ENCODE measurements around the gene DLEC1. TPM values are rescaled to one million over a fixed set of nuclear protein-coding genes. Genes with fewer than 3 reads are reported as not detected.

Gene DLEC1
- total and polyA plus RNA-seq, 2 donors (not counting 1 experiment from before 2014, with no cell fraction given) = 0.52 to 2.1 TPM

DNA sequence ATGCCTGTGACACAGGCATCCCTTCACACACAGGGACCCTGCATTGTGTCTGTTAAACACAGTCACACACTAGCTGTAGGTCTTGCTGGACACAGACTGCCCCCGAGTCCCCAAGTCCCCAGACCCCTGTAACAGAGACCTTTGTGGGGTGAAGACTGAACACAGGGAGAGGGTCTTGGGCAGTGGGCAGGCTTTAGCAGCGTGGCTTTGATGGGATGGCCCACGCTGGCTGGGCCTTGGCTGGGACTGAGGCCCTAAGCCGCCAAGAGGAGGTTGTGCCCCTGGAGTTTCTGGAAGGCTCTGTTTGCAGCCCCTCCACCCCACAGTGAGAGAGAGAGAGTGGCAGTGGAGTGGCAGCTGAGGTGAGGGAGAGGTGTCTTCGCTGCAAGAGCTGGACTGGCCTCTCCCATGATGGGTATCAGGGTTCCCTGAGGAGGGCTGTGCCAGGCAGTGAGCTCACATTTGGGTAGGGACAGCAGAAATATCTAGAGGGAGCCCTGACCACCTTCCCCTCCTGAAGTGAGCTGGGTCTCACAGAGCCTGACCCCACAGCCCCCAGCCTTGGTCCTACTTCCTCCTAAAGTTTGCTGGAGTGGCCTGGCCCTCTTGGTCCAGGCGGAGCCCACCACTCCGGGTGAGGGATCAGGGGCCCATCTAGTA, 49.1 kb upstream of the DLEC1 start:
- intact Hi-C loops (cut with micrococcal nuclease) = no loop called here
- H3K4me2 ChIP-seq (replicated peaks; ENCODE audit: low read depth, low read length, poor library complexity, severe bottlenecking) = no peak overlapping the region
- Mint-ChIP-seq H3K9me3 (ENCODE audit: insufficient read depth) (no peaks in the 10 kb centered on the region), H3K27ac (no peak overlapping the region), H3K4me1 (peaks cover 17% of the 10 kb centered on the region), H3K27me3 (peaks cover 1% of the 10 kb centered on the region), H3K4me3 (no peak overlapping the region)
- 97% methylated on average over 4 of the region's 7 CpGs for WGBS (ENCODE audit: insufficient coverage)
- no peak overlapping the region for H3K9ac ChIP-seq (ENCODE audit: low read length)
- ChIA-PET POLR2A (no interaction called here), CTCF (no interaction called here)
- no peak for ATAC-seq (ENCODE audit: low read depth)
- H4K20me1 ChIP-seq (ENCODE audit: control insufficient read depth, insufficient read depth, low read length, poor library complexity, severe bottlenecking) = no peaks in the 10 kb centered on the region
- H3K79me2 ChIP-seq (ENCODE audit: control insufficient read depth, insufficient read depth, low read length) = no peaks in the 10 kb centered on the region
- TF ChIP-seq, protein P1, sequence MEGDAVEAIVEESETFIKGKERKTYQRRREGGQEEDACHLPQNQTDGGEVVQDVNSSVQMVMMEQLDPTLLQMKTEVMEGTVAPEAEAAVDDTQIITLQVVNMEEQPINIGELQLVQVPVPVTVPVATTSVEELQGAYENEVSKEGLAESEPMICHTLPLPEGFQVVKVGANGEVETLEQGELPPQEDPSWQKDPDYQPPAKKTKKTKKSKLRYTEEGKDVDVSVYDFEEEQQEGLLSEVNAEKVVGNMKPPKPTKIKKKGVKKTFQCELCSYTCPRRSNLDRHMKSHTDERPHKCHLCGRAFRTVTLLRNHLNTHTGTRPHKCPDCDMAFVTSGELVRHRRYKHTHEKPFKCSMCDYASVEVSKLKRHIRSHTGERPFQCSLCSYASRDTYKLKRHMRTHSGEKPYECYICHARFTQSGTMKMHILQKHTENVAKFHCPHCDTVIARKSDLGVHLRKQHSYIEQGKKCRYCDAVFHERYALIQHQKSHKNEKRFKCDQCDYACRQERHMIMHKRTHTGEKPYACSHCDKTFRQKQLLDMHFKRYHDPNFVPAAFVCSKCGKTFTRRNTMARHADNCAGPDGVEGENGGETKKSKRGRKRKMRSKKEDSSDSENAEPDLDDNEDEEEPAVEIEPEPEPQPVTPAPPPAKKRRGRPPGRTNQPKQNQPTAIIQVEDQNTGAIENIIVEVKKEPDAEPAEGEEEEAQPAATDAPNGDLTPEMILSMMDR (IDR thresholded peaks at IDR 0.05) = no peak
- TF ChIP-seq EZH2 (IDR thresholded peaks at IDR 0.05; ENCODE audit: borderline replicate concordance, insufficient read depth, low read depth, low read length, poor library complexity, severe bottlenecking) = no peak
- H3K4me3 ChIP-seq (ENCODE audit: control extremely low read depth in 1 of 5, extremely low read depth in 1 of 5, insufficient read depth in 1 of 5, low read depth in 2 of 5, low read length in 4 of 5) = no peak overlapping the region
- H3K36me3 ChIP-seq (replicated peaks in 1 of 2; ENCODE audit: control extremely low read depth in 1 of 2, control insufficient read depth in 1 of 2, extremely low read depth in 1 of 2, insufficient read depth in 2 of 2, low read length in 1 of 2) = no peaks in the 10 kb centered on the region
- H2AFZ ChIP-seq (ENCODE audit: insufficient read depth, low read depth, low read length, poor library complexity, severe bottlenecking) = no peak overlapping the region
- peaks cover 10 to 16% of the 10 kb centered on the region in 2 donors for H3K4me1 ChIP-seq (ENCODE audit: control insufficient read depth in 2 of 2, insufficient read depth in 2 of 2, low read length in 2 of 2)
- H3K27me3 ChIP-seq (replicated peaks in 1 of 4; ENCODE audit: control extremely low read depth in 1 of 4, control insufficient read depth in 3 of 4, insufficient read depth in 4 of 4, low read length in 3 of 4) = no peaks in the 10 kb centered on the region
- no peak overlapping the region for H3K27ac ChIP-seq (ENCODE audit: low read length in 2 of 2)
- DNase-seq = no peak
- no peaks in the 10 kb centered on the region for H3K9me3 ChIP-seq (ENCODE audit: control extremely low read depth in 1 of 3, control insufficient read depth in 2 of 3, insufficient read depth in 1 of 3, low read length in 2 of 3)

DNA sequence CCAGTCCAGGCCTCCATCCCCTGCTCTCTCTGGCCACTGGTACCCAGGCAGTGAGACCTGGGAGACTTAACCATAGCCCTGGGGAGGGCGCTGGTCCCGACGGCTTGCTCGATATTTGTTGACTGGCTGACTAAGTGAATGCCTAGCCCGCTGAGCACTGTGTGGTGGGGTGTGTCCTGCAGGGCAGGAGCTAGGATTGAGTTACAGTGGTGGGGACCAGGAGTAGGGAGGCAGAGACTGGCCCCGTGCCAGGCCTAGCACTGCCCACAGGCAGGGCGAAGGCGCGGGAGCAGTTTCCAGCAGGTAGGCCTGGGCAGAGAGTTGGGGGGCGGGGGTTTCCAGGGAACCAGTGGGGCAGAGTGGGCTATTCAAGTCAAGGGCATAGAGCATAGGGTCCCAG, 48.5 kb upstream of the DLEC1 start, which contains the start of gene VILL:
TSS of gene VILL (plus strand) at position 260 of the 400 bp plus-strand sequence. CDS start 2,887 bp downstream, outside the sequence.
- ATAC-seq (ENCODE audit: low read depth) (no peak), DNase-seq (no peak)
- no peak for TF ChIP-seq EZH2 (IDR thresholded peaks at IDR 0.05; ENCODE audit: borderline replicate concordance, insufficient read depth, low read depth, low read length, poor library complexity, severe bottlenecking)
- TF ChIP-seq, protein P1 (IDR thresholded peaks at IDR 0.05) = no peak
- ChIA-PET CTCF (no interaction called here), POLR2A (no interaction called here)
- no peaks in the 10 kb centered on the region for H3K27me3 ChIP-seq (replicated peaks in 1 of 4; ENCODE audit: control extremely low read depth in 1 of 4, control insufficient read depth in 3 of 4, insufficient read depth in 4 of 4, low read length in 3 of 4)
- peaks cover 16 to 20% of the 10 kb centered on the region in 2 donors for H3K4me1 ChIP-seq (ENCODE audit: control insufficient read depth in 2 of 2, insufficient read depth in 2 of 2, low read length in 2 of 2)
- H3K4me3 Mint-ChIP-seq = no peak within 1 kb of the TSS
- WGBS (ENCODE audit: insufficient coverage) = 96% methylated on average over 10 of the region's 10 CpGs
- no peak within 1 kb of the TSS for H3K4me2 ChIP-seq (replicated peaks; ENCODE audit: low read depth, low read length, poor library complexity, severe bottlenecking)
- H2AFZ ChIP-seq (ENCODE audit: insufficient read depth, low read depth, low read length, poor library complexity, severe bottlenecking) = no peak within 1 kb of the TSS
- H4K20me1 ChIP-seq (ENCODE audit: control insufficient read depth, insufficient read depth, low read length, poor library complexity, severe bottlenecking) = no peaks in the 10 kb centered on the region
- no peaks in the 10 kb centered on the region for H3K36me3 ChIP-seq (replicated peaks in 1 of 2; ENCODE audit: control extremely low read depth in 1 of 2, control insufficient read depth in 1 of 2, extremely low read depth in 1 of 2, insufficient read depth in 2 of 2, low read length in 1 of 2)
- no peak within 1 kb of the TSS for H3K27ac Mint-ChIP-seq
- intact Hi-C loops (cut with micrococcal nuclease) = no loop called here
- H3K9me3 Mint-ChIP-seq (ENCODE audit: insufficient read depth) = no peaks in the 10 kb centered on the region
- no peaks in the 10 kb centered on the region for H3K27me3 Mint-ChIP-seq
- H3K9me3 ChIP-seq (ENCODE audit: control extremely low read depth in 1 of 3, control insufficient read depth in 2 of 3, insufficient read depth in 1 of 3, low read length in 2 of 3) = no peaks in the 10 kb centered on the region
- H3K4me3 ChIP-seq (ENCODE audit: control extremely low read depth in 1 of 5, extremely low read depth in 1 of 5, insufficient read depth in 1 of 5, low read depth in 2 of 5, low read length in 4 of 5) = no peak within 1 kb of the TSS
- H3K9ac ChIP-seq (ENCODE audit: low read length) = no peak within 1 kb of the TSS
- H3K27ac ChIP-seq (ENCODE audit: low read length in 2 of 2) = no peak within 1 kb of the TSS
- peaks cover 23% of the 10 kb centered on the region for H3K4me1 Mint-ChIP-seq
- peaks cover 3% of the 10 kb centered on the region for H3K79me2 ChIP-seq (ENCODE audit: control insufficient read depth, insufficient read depth, low read length)

Data from B cell (primary cell).